Activated naive CD4-positive, alpha-beta T cell (primary cell): ENCODE measurements around the gene TPRG1.

ENCODE experiments used
- DNase-seq, 4 experiments: peaks; one replicate each; lab custom pipeline; 2025; lab: John Stamatoyannopoulos, UW

Gene TPRG1

GRCh38 chr3:189278221-189278620 lies 106.5 kb downstream of the TPRG1 start:
- DNase-seq = no peak

GRCh38 chr3:189282189-189282588 lies 110.4 kb downstream of the TPRG1 start:
- DNase-seq = no peak

GRCh38 chr3:189282741-189283140 lies 111.0 kb downstream of the TPRG1 start:
- no peak for DNase-seq

GRCh38 chr3:189286188-189286587 lies 114.4 kb downstream of the TPRG1 start:
- DNase-seq = no peak

GRCh38 chr3:189286916-189287315 lies 115.1 kb downstream of the TPRG1 start:
- no peak for DNase-seq

- no peak for DNase-seq
Measured at GRCh38 chr3:189288348-189289235, 116.8 kb downstream of the TPRG1 start.

GRCh38 chr3:189289251-189289650 lies 117.5 kb downstream of the TPRG1 start:
- DNase-seq = no peak

- DNase-seq = no peak
Measured at GRCh38 chr3:189292667-189293484, 121.1 kb downstream of the TPRG1 start.

GRCh38 chr3:189294649-189295048 lies 122.9 kb downstream of the TPRG1 start:
- DNase-seq = no peak

GRCh38 chr3:189295089-189295488 lies 123.3 kb downstream of the TPRG1 start:
- no peak for DNase-seq

- no peak for DNase-seq
Measured at GRCh38 chr3:189297932-189298331, 126.2 kb downstream of the TPRG1 start.

GRCh38 chr3:189298469-189299375 lies 127.0 kb downstream of the TPRG1 start:
- no peak for DNase-seq

- no peak for DNase-seq
Measured at GRCh38 chr3:189300345-189300744, 128.6 kb downstream of the TPRG1 start.

- DNase-seq = no peak
Measured at GRCh38 chr3:189301479-189301878, 129.7 kb downstream of the TPRG1 start.

GRCh38 chr3:189303584-189303983 lies 131.8 kb downstream of the TPRG1 start:
- DNase-seq = no peak

- DNase-seq = peak in 1 of 4 experiments; percentile 4
Measured at GRCh38 chr3:189304465-189305351, 132.9 kb downstream of the TPRG1 start.

GRCh38 chr3:189305412-189305811 lies 133.6 kb downstream of the TPRG1 start:
- DNase-seq = no peak

- DNase-seq = no peak
Measured at GRCh38 chr3:189307963-189308362, 136.2 kb downstream of the TPRG1 start.

GRCh38 chr3:189308608-189309007 lies 136.8 kb downstream of the TPRG1 start:
- no peak for DNase-seq

- no peak for DNase-seq
Measured at GRCh38 chr3:189309400-189309975, 137.7 kb downstream of the TPRG1 start.

GRCh38 chr3:189311521-189311920 lies 139.8 kb downstream of the TPRG1 start:
- no peak for DNase-seq
